ENCODE measurements around the gene YWHAG.
"Not testable (repeated sequence)": the region's sequence is repeated elsewhere in the genome, so short reads cannot be mapped to it uniquely, and the experiment has no call there.

The YWHAG gene

GRCh38 chr7:76292911-76293310 lies 65.9 kb downstream of the YWHAG start:
- not testable (repeated sequence) for DNase-seq

- no peak for DNase-seq
These were observed 66.6 kb downstream of the YWHAG start for GRCh38 chr7:76292213-76292573.

- DNase-seq, result no peak
These were observed 67.2 kb downstream of the YWHAG start for GRCh38 chr7:76291351-76292212.

- not testable (repeated sequence) for DNase-seq
These were observed 67.9 kb downstream of the YWHAG start for GRCh38 chr7:76290847-76291350.

- DNase-seq, result no peak
These were observed 71.9 kb downstream of the YWHAG start for GRCh38 chr7:76286842-76287403.

GRCh38 chr7:76285604-76286374 lies 73.0 kb downstream of the YWHAG start:
- no peak for DNase-seq

GRCh38 chr7:76283254-76284159 lies 75.3 kb downstream of the YWHAG start:
- DNase-seq, result no peak

- DNase-seq, result no peak
These were observed 76.2 kb downstream of the YWHAG start for GRCh38 chr7:76282344-76283253.

GRCh38 chr7:76281706-76282343 lies 77.0 kb downstream of the YWHAG start:
- DNase-seq, result no peak

GRCh38 chr7:76281006-76281705 lies 77.6 kb downstream of the YWHAG start:
- no peak for DNase-seq

- no peak for DNase-seq
These were observed 78.4 kb downstream of the YWHAG start for GRCh38 chr7:76280408-76280807.

GRCh38 chr7:76278540-76278939 lies 80.3 kb downstream of the YWHAG start:
- DNase-seq, result no peak

Data from NCI-H2029 treated with DMSO at 0.1 percent for 48 hours (cell line).